LNCAP (cell line): Measurements from ENCODE around the gene ZNF565.

Experiments used
- CTCF ChIP-seq: fragments of 450-650 bp; IDR thresholded peaks from 2 replicates; pipeline ENCODE4 v1.5.1; 2017; ENCODE audit warnings: mild to moderate bottlenecking

Gene ZNF565

GRCh38 chr19:36151144-36152018 is 63.1 kb downstream of the ZNF565 start:
- TF ChIP-seq CTCF = no peak

GRCh38 chr19:36150586-36150985 is 63.9 kb downstream of the ZNF565 start:
- no peak for TF ChIP-seq CTCF

GRCh38 chr19:36149673-36150406 is 64.6 kb downstream of the ZNF565 start:
- no peak for TF ChIP-seq CTCF

GRCh38 chr19:36144624-36145023 is 69.8 kb downstream of the ZNF565 start:
- TF ChIP-seq CTCF = no peak

GRCh38 chr19:36142496-36142895 is 72.0 kb downstream of the ZNF565 start:
- TF ChIP-seq CTCF = no peak

GRCh38 chr19:36142046-36142445 is 72.4 kb downstream of the ZNF565 start:
- TF ChIP-seq CTCF = no peak

- TF ChIP-seq CTCF = no peak
Observed at GRCh38 chr19:36141039-36141927, 73.2 kb downstream of the ZNF565 start.
